ENCODE measurements around the gene RGR.

The RGR gene

GRCh38 chr10:84296091-84296981 is 51.5 kb downstream of the RGR start:
- no peak for TF ChIP-seq CTCF (IDR thresholded peaks at IDR 0.05; ENCODE audit: low read depth, low read length)
- H3K4me3 ChIP-seq (ENCODE audit: low read depth, low read length) = no peak overlapping the region
- in situ Hi-C loops (cut with HindIII; ENCODE audit: low sequenced_read_pairs) = no loop called here
- DNase-seq (ENCODE audit: low read depth, low spot score) = peak; percentile 90

GRCh38 chr10:84298057-84298456 is 53.2 kb downstream of the RGR start:
- in situ Hi-C loops (cut with HindIII; ENCODE audit: low sequenced_read_pairs) = no loop called here
- no peak overlapping the region for H3K4me3 ChIP-seq (ENCODE audit: low read depth, low read length)
- no peak for TF ChIP-seq CTCF (IDR thresholded peaks at IDR 0.05; ENCODE audit: low read depth, low read length)
- DNase-seq (ENCODE audit: low read depth, low spot score) = no peak

- DNase-seq (ENCODE audit: low read depth, low spot score) = no peak
- no peak overlapping the region for H3K4me3 ChIP-seq (ENCODE audit: low read depth, low read length)
- TF ChIP-seq CTCF (IDR thresholded peaks at IDR 0.05; ENCODE audit: low read depth, low read length) = no peak
- in situ Hi-C loops (cut with HindIII; ENCODE audit: low sequenced_read_pairs) = no loop called here
Observed at GRCh38 chr10:84302223-84302622, 57.4 kb downstream of the RGR start.

GRCh38 chr10:84306751-84307384 is 62.0 kb downstream of the RGR start:
- in situ Hi-C loops (cut with HindIII; ENCODE audit: low sequenced_read_pairs) = no loop called here
- no peak for TF ChIP-seq CTCF (IDR thresholded peaks at IDR 0.05; ENCODE audit: low read depth, low read length)

GRCh38 chr10:84308021-84308420 is 63.2 kb downstream of the RGR start:
- no peak overlapping the region for H3K4me3 ChIP-seq (ENCODE audit: low read depth, low read length)
- no peak for TF ChIP-seq CTCF (IDR thresholded peaks at IDR 0.05; ENCODE audit: low read depth, low read length)
- in situ Hi-C loops (cut with HindIII; ENCODE audit: low sequenced_read_pairs) = no loop called here
- no peak for DNase-seq (ENCODE audit: low read depth, low spot score)

More at GRCh38 chr10:84306751-84307384, 62.0 kb downstream of the RGR start:
- no peak overlapping the region for H3K4me3 ChIP-seq (ENCODE audit: low read depth, low read length)
- no peak for DNase-seq (ENCODE audit: low read depth, low spot score)

- no peak for TF ChIP-seq CTCF (IDR thresholded peaks at IDR 0.05; ENCODE audit: low read depth, low read length)
- H3K4me3 ChIP-seq (ENCODE audit: low read depth, low read length) = no peak overlapping the region
Observed at GRCh38 chr10:84308481-84309304, 63.8 kb downstream of the RGR start.

More at GRCh38 chr10:84308481-84309304, 63.8 kb downstream of the RGR start:
- DNase-seq (ENCODE audit: low read depth, low spot score) = peak; percentile 89
- in situ Hi-C loops (cut with HindIII; ENCODE audit: low sequenced_read_pairs) = no loop called here
